ENCODE measurements around the gene FGFR2.

The FGFR2 gene

DNA sequence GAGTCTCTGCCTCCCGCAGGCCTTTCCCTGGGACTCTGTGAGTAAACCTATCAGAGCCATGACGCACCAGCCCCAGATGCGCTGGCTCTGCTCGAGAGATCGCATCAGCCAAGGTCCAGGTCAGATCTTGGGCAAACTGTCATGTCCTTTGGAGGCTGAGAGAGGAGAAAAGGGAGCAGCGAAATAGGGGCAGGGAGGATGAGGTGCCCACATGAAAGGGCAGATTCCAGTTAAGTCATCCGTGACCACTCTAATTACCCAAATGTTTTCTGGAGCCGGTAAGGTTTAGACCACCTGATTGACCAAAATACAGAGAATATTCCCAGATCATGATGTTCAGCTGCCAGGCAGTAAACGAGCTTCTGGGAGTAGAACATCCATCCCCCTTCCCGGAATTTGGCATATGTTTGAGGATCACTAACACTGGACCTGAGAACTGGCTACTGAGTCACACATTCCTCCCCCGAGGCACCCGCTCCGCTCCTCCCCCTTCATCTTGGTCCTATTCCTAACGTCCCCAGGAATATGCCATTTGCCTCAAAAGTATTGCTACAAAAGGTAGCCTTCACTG lies 88.0 kb downstream of the FGFR2 start:
- POLR2A ChIA-PET: no interaction called here
- TF ChIP-seq, protein P1, sequence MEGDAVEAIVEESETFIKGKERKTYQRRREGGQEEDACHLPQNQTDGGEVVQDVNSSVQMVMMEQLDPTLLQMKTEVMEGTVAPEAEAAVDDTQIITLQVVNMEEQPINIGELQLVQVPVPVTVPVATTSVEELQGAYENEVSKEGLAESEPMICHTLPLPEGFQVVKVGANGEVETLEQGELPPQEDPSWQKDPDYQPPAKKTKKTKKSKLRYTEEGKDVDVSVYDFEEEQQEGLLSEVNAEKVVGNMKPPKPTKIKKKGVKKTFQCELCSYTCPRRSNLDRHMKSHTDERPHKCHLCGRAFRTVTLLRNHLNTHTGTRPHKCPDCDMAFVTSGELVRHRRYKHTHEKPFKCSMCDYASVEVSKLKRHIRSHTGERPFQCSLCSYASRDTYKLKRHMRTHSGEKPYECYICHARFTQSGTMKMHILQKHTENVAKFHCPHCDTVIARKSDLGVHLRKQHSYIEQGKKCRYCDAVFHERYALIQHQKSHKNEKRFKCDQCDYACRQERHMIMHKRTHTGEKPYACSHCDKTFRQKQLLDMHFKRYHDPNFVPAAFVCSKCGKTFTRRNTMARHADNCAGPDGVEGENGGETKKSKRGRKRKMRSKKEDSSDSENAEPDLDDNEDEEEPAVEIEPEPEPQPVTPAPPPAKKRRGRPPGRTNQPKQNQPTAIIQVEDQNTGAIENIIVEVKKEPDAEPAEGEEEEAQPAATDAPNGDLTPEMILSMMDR (IDR thresholded peaks at IDR 0.05; ENCODE audit: control extremely low read depth, extremely low read depth, low read depth, missing control alignments): no peak
- no peak for DNase-seq (ENCODE audit: extremely low spot score)
- CTCF ChIA-PET: no interaction called here

DNA sequence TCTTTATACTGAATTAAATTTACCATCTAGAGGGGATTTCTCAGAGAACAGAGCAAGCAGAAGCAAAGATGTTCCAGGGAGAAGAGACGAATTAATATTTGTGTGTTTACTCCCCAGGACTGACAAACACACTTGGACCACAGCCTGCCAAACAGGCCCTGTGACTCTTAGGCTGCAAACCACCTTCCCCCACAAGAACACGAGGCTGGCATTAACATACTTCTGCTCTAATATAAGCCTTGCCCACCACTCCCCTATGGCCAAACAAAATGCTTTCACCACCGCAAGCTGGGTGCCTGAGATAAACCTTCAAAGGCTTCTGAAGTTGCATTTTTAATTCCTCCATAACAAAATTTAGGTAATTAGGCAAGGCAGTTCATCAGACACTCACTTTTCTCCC lies 88.4 kb downstream of the FGFR2 start:
- TF ChIP-seq, protein P1 (IDR thresholded peaks at IDR 0.05; ENCODE audit: control extremely low read depth, extremely low read depth, low read depth, missing control alignments): no peak
- no peak for DNase-seq (ENCODE audit: extremely low spot score)
- ChIA-PET POLR2A (no interaction called here), CTCF (no interaction called here)

DNA sequence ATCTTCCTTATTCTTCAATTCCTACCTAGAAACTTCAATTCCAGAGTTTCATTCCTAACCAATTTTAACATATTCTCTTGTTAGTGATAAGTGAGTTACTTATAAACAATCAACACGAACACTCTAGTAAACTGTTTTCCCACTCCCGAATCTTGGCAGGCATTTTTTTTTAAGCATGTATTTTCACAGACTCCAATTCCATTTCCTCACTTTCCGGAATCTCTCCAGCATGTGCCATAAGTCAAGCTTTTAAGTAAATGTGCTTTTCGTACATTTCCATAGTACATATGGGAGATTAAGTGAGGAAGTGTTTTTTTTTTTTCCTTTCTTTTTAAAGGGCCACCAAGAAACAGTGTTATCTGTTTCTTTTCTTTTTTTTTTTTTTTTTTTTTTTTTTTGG lies 89.1 kb downstream of the FGFR2 start:
- CTCF ChIA-PET: no interaction called here
- no peak for DNase-seq (ENCODE audit: extremely low spot score)
- POLR2A ChIA-PET: no interaction called here
- TF ChIP-seq, protein P1 (IDR thresholded peaks at IDR 0.05; ENCODE audit: control extremely low read depth, extremely low read depth, low read depth, missing control alignments): no peak

DNA sequence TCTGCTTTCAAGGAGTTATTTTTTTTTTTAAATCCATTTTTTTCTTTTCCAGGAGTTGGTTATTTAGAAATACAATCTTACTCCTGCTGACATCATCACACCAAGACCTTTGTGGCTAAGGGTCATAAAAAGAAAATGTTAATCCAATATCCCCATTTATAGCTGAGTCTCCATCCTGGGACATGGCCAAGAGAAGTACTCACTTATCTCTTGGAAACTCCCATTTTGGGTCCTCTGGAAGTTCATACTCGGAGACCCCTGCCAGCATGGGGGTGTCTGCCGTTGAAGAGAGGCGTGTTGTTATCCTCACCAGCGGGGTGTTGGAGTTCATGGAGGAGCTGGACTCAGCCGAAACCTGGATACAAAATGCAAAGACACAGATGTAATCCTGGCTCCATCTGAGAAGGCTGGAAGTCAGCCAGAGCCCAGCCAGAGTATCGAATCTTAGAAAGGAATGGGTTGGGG lies 94.6 kb downstream of the FGFR2 start:
- ChIA-PET CTCF (interaction anchor here (1.5 kb wide), 1 partner anchor 15 kb away, joined by 3 read pairs; no protein-coding TSS in a partner anchor), POLR2A (no interaction called here)
- DNase-seq (ENCODE audit: extremely low spot score): no peak
- TF ChIP-seq, protein P1 (IDR thresholded peaks at IDR 0.05; ENCODE audit: control extremely low read depth, extremely low read depth, low read depth, missing control alignments): no peak

DNA sequence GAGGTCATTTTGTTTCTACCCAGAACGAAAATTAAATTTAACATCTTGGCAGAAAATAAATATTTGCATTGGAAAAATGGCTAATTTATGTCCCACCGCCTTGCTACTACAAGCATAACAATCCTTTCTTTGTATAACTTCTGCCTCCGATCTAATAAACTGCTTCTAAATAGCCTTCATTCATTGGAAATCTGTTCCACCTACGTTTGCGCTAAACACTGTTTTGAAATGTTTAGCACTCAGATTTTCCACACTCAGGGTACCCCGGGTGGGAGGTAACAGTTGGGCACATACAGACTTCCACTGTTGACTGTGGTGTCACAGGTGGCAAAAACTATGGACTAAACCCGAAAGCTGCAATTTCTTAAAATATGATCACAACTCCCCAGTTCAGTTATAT lies 96.4 kb downstream of the FGFR2 start:
- TF ChIP-seq, protein P1 (IDR thresholded peaks at IDR 0.05; ENCODE audit: control extremely low read depth, extremely low read depth, low read depth, missing control alignments): no peak
- ChIA-PET CTCF (interaction anchor here (0.9 to 1.5 kb wide), 2 partner anchors 17 to 22 kb away, joined by 3 read pairs; no protein-coding TSS in a partner anchor), POLR2A (no interaction called here)
- no peak for DNase-seq (ENCODE audit: extremely low spot score)

DNA sequence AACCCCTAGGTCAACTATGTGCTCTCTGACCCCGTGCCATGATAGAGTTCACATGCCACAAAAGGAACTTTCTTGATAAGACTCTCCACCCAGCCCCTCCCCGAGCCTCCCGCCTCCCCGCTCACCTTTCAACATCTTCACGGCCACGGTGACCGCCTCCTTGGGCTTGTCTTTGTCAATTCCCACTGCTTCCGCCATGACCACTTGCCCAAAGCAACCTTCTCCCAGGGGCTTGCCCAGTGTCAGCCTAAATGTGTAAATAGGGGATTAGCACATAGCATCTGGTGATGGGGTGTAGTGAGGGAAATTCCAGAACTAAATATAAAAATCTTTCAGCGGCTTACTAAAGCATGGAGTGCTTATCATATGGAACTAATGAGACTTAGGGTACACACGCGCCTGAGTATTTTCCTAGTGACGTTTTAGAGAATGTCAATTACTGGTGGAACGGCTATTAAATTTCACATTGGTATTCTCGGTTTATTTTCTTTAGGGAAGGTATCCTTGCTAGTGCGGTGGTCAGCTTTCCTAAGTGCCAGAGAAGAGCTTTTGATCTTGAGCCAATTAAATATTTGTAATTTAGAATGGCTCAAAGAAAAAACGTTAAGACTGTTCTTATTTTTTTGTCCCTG lies 97.4 kb downstream of the FGFR2 start:
- TF ChIP-seq, protein P1 (IDR thresholded peaks at IDR 0.05; ENCODE audit: control extremely low read depth, extremely low read depth, low read depth, missing control alignments): no peak
- ChIA-PET CTCF (no interaction called here), POLR2A (no interaction called here)
- no peak for DNase-seq (ENCODE audit: extremely low spot score)
